ENCODE data around the gene SETD3.

The SETD3 gene

GRCh38 chr14:99381688-99382060 lies 99.0 kb downstream of the SETD3 start:
- H3K4me3 ChIP-seq (ENCODE audit: low read length): no peak overlapping the region
- DNase-seq (ENCODE audit: low read depth): no peak
- no peak for TF ChIP-seq CTCF (IDR thresholded peaks at IDR 0.05; ENCODE audit: insufficient read depth, low read depth, low read length, missing control alignments)

DNA sequence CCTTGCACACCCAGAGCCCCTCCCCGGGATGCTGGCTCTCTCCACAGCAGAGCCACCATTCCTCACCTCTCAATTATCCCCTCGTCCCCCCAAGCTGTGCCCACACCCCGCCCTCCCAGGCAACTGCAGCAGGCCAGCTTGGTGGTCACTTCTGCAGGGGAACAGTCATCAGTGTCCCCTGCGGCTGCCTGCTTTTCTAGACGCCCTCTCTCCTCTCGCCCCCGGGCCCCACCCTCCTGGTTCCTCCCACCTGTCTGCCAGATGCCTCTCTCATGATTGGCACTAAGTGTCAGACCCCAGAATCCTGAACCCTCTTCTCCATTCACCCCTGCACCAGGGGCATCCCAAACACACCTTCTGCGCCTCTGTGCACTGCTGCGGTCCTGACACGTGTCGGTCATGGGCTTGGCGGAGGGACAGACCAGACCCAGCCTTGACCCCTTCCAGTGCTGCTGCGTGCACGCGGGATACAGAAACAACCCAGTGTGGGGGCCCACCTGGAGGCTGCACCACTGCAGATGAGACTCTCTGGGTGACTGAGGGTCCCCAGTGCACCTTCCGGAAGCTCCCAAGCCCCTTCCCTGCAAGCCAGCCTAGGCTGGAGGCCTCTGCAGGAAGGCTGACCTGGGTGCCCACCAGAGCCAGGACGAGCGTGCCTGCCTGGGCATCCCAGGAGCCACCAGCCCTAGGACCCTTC lies 99.5 kb downstream of the SETD3 start:
- H3K4me3 ChIP-seq (ENCODE audit: low read length): no peak overlapping the region
- DNase-seq (ENCODE audit: low read depth): no peak
- no peak for TF ChIP-seq CTCF (IDR thresholded peaks at IDR 0.05; ENCODE audit: insufficient read depth, low read depth, low read length, missing control alignments)

- no peak for TF ChIP-seq CTCF (IDR thresholded peaks at IDR 0.05; ENCODE audit: insufficient read depth, low read depth, low read length, missing control alignments)
- no peak overlapping the region for H3K4me3 ChIP-seq (ENCODE audit: low read length)
- DNase-seq (ENCODE audit: low read depth): no peak
Observed at GRCh38 chr14:99380402-99380801, 100.3 kb downstream of the SETD3 start.

DNA sequence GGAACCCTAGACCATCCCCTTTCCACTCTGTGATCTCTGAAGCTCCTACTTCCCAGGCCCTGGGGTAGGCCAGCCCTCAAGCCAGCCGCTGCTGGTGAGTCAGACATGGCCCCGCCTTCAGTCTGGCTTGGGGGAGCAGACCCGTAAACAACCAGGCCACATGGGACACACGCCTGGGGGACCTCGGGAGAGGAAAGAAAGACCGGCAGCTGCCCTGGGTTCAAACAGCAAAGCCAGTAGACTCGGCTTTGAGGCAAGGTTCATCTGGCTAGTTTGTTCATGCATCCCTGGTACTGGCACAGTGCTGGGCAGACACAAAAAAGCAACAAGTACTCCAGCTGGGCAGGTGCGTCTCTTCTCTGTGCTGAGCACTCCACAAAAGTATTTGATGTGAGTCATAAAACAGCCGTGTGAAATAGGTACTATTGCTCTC lies 101.9 kb downstream of the SETD3 start:
- TF ChIP-seq CTCF (IDR thresholded peaks at IDR 0.05; ENCODE audit: insufficient read depth, low read depth, low read length, missing control alignments): no peak
- DNase-seq (ENCODE audit: low read depth): peak; percentile 91
- H3K4me3 ChIP-seq (ENCODE audit: low read length): no peak overlapping the region

DNA sequence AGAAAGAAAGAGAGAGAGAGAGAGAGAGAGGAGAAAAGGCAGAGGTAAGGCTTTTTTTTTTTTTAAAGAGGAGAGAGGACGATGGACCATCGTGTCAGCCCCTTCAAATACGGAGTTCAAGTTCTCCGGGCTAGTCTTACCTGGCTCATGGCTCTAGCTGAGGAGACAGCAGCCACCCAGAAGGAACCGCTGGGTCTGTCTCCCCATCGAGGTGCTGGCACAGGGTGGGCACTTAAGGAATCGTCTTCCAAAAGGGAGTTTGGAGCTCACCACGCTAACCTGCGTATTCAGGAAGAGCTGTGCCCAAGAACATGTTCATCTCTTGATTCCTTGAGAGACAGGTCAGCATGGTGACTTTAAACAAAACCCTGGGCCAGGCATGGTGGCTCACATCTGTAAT lies 102.7 kb downstream of the SETD3 start:
- DNase-seq (ENCODE audit: low read depth): no peak
- no peak overlapping the region for H3K4me3 ChIP-seq (ENCODE audit: low read length)
- TF ChIP-seq CTCF (IDR thresholded peaks at IDR 0.05; ENCODE audit: insufficient read depth, low read depth, low read length, missing control alignments): no peak

GRCh38 chr14:99374964-99375363 lies 105.7 kb downstream of the SETD3 start:
- DNase-seq (ENCODE audit: low read depth): no peak
- no peak for TF ChIP-seq CTCF (IDR thresholded peaks at IDR 0.05; ENCODE audit: insufficient read depth, low read depth, low read length, missing control alignments)
- H3K4me3 ChIP-seq (ENCODE audit: low read length): no peak overlapping the region

- no peak for DNase-seq (ENCODE audit: low read depth)
- TF ChIP-seq CTCF (IDR thresholded peaks at IDR 0.05; ENCODE audit: insufficient read depth, low read depth, low read length, missing control alignments): no peak
Observed at GRCh38 chr14:99363616-99364290, 116.9 kb downstream of the SETD3 start.

More at GRCh38 chr14:99363616-99364290, 116.9 kb downstream of the SETD3 start:
- no peak overlapping the region for H3K4me3 ChIP-seq (ENCODE audit: low read length)

All from epithelial cell of esophagus (primary cell).